ENCODE data around the gene PCLO.
"Not testable (repeated sequence)": the region's sequence is repeated elsewhere in the genome, so short reads cannot be mapped to it uniquely, and the experiment has no call there.

PCLO gene

GRCh38 chr7:83130623-83131545 lies 31.8 kb downstream of the PCLO start:
- no peak for DNase-seq

DNA sequence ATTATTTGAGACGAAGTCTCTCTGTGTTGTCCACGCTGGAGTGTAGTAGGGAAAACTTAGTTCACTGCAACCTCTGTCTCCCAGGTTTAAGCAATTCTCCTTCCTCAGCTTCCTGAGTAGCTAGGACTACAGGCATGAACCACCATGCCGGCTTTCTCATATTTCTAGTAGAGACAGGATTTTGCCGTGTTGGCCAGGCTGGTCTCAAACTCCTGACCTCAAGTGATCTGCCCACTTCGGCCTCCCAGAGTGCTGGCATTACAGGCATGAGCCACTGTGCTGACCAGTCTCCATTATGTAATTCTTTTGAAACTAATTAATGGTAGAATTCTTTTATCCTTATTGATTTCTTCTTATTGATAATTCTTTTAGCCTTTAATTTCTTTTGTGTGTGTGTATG lies 32.5 kb downstream of the PCLO start:
- no peak for DNase-seq

DNA sequence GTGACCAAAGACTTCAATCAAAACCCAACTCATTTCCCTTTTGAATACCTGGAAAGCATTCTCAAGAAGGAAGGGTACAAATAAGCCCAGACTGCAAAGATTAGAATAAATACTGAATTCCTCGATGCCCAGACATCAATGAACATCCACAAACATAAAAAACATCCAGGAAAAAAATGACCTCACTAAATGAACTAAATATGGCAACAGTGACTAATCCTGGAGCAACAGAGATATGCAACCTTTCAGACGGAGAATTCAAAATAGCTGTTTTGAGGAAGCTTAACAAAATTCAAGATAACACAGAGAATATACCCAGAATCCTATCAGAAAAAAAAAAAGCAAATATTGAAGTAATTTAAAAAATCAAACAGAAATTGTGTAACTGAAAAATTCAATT lies 43.2 kb downstream of the PCLO start:
- no peak for DNase-seq

DNA sequence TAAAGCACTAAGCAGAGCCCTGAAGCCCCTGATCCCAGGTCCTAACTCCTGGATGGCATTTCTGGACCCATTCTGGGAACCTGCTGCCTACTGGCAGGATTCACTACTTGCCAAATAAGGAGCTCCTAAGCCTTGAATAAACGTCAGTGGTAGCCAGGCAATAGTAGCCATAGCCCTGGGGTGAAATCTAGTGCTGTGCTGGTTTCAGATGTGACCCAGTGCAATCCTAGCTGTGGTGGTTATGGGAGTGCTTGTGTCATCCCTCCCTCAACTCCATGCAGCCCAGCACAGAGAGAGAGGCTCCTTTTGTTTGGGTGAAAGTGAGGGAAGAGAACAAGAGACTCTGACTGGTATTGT lies 43.7 kb downstream of the PCLO start:
- DNase-seq: no peak

DNA sequence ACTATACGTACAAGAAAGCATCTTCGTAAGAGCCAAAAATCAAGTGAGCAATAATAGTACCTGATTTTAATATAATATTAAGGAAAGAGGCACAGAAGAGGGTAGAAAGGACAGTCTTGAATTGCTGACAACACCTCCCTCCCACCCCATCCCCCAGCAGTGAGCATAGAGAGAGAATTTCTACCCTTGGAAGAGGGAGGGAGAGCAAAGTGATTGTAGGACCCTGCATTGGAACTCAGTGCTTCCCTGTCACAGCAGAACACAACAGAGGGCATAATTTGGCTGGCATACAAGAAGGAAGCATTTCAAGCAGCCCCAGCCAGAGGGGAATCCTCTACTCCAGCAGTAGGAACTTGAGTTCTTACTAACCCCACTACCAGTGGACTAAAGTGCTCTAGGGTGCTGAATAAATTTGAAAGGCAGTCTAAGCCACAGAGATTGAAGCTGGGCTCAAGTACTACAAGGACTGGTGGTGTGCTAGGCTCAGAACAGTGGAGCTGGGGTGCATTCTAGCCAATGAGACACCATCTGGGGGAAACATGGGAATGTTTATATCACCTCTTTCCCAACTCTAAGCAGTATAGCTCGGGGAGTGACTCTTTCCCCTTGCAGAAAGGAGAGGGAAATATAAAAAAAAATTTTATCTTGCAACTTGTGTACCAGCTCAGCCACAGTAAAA lies 44.2 kb downstream of the PCLO start:
- DNase-seq: no peak

- DNase-seq: no peak
These were observed 45.2 kb downstream of the PCLO start for GRCh38 chr7:83117466-83117865.

DNA sequence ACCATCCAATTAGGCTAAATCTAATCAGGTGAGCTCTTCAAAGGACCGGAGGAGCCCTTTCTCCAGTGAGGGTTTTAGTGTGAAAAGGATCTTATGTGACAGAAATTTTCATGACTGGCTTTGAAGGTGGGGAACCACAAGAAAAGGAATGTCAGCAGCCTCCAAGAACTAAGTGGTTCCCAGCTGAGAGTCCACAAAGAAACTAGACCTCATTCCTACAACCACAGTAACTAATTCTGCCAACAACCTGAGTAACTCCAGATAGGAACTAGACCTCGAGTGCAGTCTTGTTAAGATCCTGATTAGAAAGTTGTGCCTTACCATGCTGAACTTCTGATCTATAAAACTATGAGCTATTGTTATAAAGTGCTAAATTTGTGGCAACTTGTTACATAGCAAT lies 51.3 kb downstream of the PCLO start:
- DNase-seq: no peak

DNA sequence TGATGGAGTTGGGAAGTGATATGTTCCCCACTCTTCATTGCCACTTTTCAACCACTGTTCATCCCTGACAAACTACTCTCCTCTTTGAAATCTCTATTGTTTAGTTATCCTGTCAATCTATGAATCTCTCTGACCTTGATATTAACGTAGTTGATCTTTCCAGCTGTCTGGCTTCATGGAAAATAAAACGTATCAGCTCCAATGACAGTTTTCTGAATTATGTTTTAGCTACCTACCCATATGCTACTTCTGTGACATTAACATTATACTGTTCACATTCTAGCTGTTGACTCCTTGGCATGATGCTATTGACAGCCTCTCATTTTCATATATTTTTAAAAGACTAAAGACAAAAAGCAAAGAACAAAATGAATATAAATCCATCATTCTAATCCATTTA lies 53.3 kb downstream of the PCLO start:
- DNase-seq: no peak

GRCh38 chr7:83105948-83106347 lies 56.7 kb downstream of the PCLO start:
- no peak for DNase-seq

DNA sequence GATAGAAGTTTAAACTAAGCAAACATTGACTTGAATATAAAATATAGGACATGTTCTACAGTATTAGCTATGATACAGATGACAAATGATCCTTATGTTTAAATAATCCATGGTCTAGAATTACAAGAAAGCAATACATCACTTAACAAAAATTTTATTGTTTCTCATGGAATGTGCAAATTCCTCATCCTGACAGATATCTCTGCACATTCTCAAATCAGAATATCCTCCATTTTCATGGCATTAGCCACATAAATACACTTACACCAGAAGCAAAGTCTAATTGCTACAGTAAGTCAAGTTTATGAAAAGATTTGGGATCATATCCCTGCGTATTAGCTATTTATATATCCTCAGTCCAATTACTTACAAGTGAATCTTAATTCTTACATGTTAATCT lies 57.6 kb downstream of the PCLO start:
- DNase-seq: no peak

- no peak for DNase-seq
These were observed 61.2 kb downstream of the PCLO start for GRCh38 chr7:83101530-83101929.

GRCh38 chr7:83096065-83096580 lies 66.6 kb downstream of the PCLO start:
- no peak for DNase-seq

DNA sequence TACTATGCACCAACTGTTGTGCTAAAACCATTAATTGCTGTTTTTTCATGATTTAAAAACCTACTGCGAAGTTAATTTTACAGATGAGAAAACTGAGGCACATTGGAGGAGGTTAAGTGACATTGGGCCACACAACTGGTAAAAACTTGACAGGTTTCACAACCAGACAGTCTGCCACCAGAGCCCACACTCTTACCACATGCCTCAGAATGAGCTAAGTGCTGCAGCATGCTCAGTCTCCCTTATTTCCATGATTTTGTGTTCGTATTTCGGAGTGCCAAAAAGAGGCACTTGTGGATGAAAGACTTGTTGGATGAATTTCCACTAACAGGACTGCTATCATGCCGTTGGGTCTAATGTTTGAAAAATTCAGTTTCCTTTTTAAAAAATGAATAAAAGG lies 77.4 kb downstream of the PCLO start:
- DNase-seq: no peak

GRCh38 chr7:83079879-83080278 lies 82.8 kb downstream of the PCLO start:
- not testable (repeated sequence) for DNase-seq

DNA sequence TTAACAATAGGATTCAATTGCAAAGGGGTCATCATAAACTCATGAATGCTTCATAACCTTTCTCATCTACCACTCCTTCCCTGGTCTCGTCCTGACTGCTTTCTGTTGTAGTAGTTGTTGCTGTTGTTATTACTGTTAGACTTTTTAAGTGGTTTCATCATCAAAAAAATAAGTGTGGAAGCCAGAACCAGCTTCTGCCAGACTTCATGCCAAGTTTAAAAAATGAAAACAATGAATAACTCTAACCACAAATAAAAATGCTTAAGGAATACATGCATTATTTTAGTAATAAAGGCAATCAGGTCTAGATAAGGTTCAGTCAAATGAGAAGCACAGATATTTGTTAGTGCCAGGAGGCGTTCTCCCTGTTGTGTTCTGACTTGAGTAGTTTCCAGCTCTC lies 85.4 kb downstream of the PCLO start:
- no peak for DNase-seq

DNA sequence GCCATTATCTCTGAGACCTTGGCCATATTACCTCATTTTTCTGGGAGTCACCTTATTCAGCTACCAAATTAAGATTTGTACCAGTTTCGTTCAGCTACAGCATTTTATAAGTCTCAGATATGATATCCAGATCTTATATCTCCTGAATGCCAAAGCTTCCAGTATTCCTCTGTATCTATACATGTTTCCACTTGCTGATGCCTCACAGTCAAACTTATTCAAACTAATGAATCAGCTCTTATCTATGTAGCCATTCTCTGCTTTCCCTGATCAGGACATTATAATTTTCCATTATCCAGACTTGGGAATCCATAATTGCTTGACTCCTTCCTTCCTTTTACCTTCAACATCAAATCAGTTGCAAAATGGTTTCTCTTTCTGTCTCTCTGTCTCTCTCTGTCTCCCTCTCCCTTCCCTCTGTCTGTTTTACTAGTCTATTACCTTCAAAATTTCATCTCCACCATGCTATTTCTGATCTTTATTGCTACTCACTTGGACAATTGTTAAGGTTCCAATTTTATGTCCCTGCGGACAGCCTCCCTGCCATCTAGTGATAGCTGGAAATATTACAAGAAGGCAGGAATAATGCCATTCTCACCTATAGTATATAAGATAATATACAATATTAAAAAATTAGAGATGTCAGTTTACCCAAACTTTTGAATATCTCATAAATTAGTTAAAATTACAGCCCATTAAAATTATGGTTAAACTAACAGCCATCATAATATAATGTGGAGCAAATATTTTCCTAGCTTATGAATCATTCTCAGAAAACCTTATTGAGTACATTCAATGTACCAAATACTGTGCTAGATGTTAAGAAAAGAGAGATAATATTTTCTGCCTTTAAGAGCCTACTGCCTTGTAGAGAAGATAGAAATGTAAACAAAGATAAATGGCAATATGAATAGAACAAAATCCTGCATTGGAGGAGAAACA lies 89.8 kb downstream of the PCLO start:
- no peak for DNase-seq

DNA sequence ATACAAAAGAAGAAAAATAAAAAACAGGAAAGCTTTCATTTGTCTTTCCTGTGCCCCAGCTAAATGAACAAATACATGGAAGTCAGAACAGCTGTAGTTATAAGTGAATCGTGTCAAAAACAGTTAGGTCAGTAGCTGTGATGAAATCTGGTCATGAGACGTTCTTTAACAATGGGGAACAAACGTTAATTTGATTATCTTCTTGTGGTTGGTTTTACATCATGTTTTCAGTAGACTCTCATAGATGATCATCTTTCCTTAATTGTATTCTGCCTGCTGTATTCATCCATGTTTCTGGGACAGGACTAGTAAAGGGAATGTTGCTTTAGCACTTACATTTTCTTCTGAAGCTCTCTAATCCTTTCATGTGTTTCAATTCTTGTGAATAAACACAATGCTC lies 97.0 kb downstream of the PCLO start:
- no peak for DNase-seq

DNA sequence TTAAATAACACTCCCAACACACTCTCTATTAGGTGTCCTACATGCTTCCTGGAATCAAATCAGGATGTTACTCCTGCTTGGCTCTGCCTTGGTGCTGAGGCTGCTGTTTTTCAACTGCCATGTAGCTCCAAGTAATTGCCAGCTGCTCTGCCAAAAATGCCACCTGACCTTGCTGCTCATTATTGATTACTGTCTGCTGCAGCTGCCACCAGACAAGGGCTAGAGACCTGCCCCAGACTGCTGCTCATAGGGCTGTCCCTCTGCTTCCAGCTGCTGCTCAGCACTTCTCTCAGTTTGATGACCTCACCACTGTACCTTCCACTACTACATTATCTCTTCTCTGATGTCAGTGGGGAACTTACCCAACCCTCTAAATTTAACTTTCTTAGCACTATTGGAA lies 102.5 kb downstream of the PCLO start:
- no peak for DNase-seq

GRCh38 chr7:83058667-83059066 lies 104.0 kb downstream of the PCLO start:
- no peak for DNase-seq

DNA sequence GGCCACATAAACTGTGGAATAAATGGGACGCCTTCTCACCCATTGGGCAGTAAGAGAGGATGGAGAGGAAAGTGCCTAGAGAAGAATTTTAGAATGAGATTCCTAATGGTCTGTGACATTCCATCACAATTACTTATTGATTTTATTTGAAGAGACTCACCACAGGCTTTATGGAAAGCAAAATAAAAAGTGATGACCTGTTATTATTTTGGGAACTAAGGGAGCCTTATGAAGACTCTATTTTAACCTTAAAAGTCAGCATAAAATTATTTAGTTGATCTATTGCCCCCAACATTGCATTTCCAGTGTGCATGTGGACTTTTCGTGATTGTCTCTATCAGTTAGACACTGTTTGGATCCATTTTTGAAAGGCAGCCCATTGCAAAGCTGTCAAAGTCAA lies 107.5 kb downstream of the PCLO start:
- DNase-seq: no peak

DNA sequence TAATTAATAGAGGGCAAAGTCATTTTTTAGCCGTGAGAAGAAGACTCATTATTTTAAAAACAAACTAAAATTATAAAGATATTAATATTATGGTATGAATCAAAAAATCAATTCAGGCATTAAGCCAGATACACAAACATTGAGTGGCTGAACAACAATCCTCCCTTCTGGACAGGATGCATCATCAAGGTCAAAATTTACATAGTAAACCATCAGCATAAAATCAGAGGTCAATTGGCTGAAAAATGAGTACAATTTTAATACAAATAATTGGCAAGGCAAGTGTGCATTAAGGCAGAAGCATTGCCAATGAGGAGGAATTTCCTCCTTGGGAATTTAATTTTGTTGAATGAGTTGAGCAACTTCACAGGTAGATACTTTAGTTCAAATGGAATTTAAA lies 108.2 kb downstream of the PCLO start:
- no peak for DNase-seq

DNA sequence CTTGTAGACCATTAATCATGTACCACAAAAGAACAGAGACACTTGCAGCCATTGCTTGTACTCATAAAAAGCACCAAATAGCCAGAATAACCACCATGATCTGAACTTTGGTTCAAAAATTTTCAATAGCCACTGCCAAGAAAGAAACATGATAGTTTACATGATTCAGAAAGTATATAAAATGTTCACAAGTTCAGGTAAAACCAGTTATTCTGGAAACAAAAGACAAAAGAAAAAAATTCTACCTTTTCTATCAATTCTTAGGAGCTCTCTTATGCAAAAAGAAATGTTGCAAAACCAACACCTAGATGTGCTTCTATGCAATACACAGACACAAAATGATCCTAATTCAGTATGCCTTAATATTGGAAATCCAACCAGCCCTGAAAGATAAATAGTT lies 108.7 kb downstream of the PCLO start:
- DNase-seq: no peak

DNA sequence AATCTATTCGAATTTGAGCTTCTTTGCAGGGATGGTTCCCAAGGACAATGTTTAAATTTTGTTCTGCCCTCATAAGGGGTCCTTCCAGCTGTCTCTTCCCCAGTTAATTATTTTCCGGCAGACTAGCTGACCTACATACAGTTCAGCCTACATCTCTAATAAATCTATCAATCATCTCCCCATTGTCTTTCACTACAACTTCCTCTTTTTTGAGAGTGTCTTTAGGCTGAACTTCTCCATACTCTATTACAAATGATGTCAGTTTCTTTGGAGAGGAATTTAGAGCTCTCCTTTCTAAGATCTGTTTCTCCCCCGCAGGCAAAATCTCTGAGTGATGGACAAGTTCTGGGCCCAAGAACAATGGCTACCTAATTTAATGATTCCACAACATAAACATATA lies 122.2 kb downstream of the PCLO start:
- no peak for DNase-seq

Measured in stimulated activated CD4-positive, alpha-beta T cell treated with anti-CD3 and anti-CD28 coated beads, Interleukin-12 subunit alpha, Interleukin-12 subunit beta, amount 100 ng/mL, for 4 hours (primary cell).